Measurements from ENCODE around the gene RCC1.
"Not testable (repeated sequence)": the region's sequence is repeated elsewhere in the genome, so short reads cannot be mapped to it uniquely, and the experiment has no call there.

RCC1 gene

GRCh38 chr1:28509705-28510272, 3.9 kb downstream of the RCC1 start:
- no peak for DNase-seq (ENCODE audit: low spot score)
- TF ChIP-seq CTCF (conservative IDR thresholded peaks at IDR 0.05; ENCODE audit: low read depth), result no peak
- POLR2A ChIA-PET (ENCODE audit: low non-redundant PET), result interaction anchor here (0.7 kb wide), 1 partner anchor 93 kb away, joined by 3 read pairs; no protein-coding TSS in a partner anchor
- peak overlapping the region; percentile 97 for H3K27ac ChIP-seq
- CTCF ChIA-PET, result interaction anchor here (0.6 kb wide), 1 partner anchor 80 kb away, joined by 3 read pairs; no protein-coding TSS in a partner anchor

GRCh38 chr1:28510273-28510969, 4.6 kb downstream of the RCC1 start:
- no peak for TF ChIP-seq CTCF (conservative IDR thresholded peaks at IDR 0.05; ENCODE audit: low read depth)
- no peak for DNase-seq (ENCODE audit: low spot score)
- ChIA-PET CTCF (no interaction called here), POLR2A (ENCODE audit: low non-redundant PET) (interaction anchor here (0.7 kb wide), 1 partner anchor 92 kb away, joined by 3 read pairs; no protein-coding TSS in a partner anchor)
- H3K27ac ChIP-seq, result peak overlapping the region; percentile 97

GRCh38 chr1:28510970-28511440, 5.2 kb downstream of the RCC1 start:
- POLR2A ChIA-PET (ENCODE audit: low non-redundant PET), result interaction anchor here (0.6 kb wide), 1 partner anchor 264 kb away, joined by 3 read pairs; no protein-coding TSS in a partner anchor
- no peak for DNase-seq (ENCODE audit: low spot score)
- H3K27ac ChIP-seq, result peak overlapping the region; percentile 97
- TF ChIP-seq CTCF (conservative IDR thresholded peaks at IDR 0.05; ENCODE audit: low read depth), result no peak
- CTCF ChIA-PET, result no interaction called here

- H3K27ac ChIP-seq, result peak overlapping the region; percentile 77
- ChIA-PET POLR2A (ENCODE audit: low non-redundant PET) (interaction anchor here (0.6 kb wide), 1 partner anchor 383 kb away, joined by 3 read pairs; no protein-coding TSS in a partner anchor), CTCF (no interaction called here)
- no peak for TF ChIP-seq CTCF (conservative IDR thresholded peaks at IDR 0.05; ENCODE audit: low read depth)
- no peak for DNase-seq (ENCODE audit: low spot score)
These were observed 6.3 kb downstream of the RCC1 start for GRCh38 chr1:28512058-28512611.

GRCh38 chr1:28514445-28514933, 8.6 kb downstream of the RCC1 start:
- peak overlapping the region; percentile 79 for H3K27ac ChIP-seq
- CTCF ChIA-PET; DNase-seq (ENCODE audit: low spot score): not testable (repeated sequence)
- POLR2A ChIA-PET (ENCODE audit: low non-redundant PET), result interaction anchor here (0.9 kb wide), 1 partner anchor 67 kb away, joined by 3 read pairs; no protein-coding TSS in a partner anchor

GRCh38 chr1:28516518-28516956, 10.7 kb downstream of the RCC1 start:
- DNase-seq (ENCODE audit: low spot score), result no peak
- CTCF ChIA-PET, result interaction anchor here (0.7 to 1.1 kb wide), 2 partner anchors 37 to 618 kb away, joined by 3 to 4 read pairs; no protein-coding TSS in a partner anchor
- peak overlapping the region; percentile 79 for H3K27ac ChIP-seq
- no peak for TF ChIP-seq CTCF (conservative IDR thresholded peaks at IDR 0.05; ENCODE audit: low read depth)
- POLR2A ChIA-PET (ENCODE audit: low non-redundant PET), result interaction anchor here (0.6 to 1.0 kb wide), 4 partner anchors 11 to 779 kb away, joined by 3 to 5 read pairs (median 4); partner anchors contain the start of gene RCC1
